RPMI7951 (cell line): ENCODE measurements around the gene MTARC2. TPM values are rescaled to one million over a fixed set of nuclear protein-coding genes. Genes with fewer than 3 reads are reported as not detected.

Experiments
- DNase-seq: peaks from one replicate; pipeline ENCODE4 v3.0.0-alpha.2; 2012; ENCODE audit warnings: low read depth
- total RNA-seq: library from RNA; depleted of rRNA; stranded (reverse); fragments of >200 nt; shearing (Covaris generic); gene quantifications from 2 replicates; pipeline ENCODE4 v1.2.3, GENCODE V29; 2014; rRNA removed

The MTARC2 gene
- total RNA-seq, 1 experiment from 2014 or later = 2.4 TPM

DNA sequence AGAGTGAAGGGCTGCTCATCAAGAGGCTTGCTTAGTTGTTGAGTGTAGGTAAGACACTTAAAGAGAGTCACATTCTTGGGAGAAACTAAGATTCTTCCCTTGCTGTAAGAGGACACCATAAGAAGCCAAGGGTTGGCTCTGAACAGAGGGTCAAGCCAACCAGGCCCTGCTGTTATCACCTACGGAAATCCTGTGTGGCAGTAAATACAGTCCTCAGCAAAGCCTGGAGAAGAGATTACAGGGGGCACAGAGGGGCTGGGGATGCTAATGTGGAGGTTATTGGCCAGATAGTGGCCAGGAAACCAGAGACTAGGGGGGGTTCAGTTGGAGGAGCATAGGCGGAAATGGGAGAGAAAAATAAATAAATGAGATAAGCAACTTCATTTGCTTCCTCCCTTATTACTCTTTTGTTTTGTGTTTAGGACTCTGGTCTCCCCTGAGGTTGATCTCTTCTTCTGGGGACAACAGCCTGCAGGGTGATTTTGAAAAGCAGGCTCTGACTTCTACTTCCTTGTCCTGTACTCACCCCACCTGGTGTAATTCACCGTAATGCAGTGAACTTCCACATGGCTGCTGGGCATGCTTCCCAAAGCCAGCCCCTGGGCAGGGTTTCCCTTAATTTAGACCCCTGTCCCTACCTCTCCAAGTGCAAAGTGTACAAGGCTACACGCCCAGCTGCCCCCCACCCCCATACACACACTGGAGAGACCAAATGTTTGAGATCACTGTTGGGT is 79.5 kb downstream of the MTARC2 start:
- no peak for DNase-seq

DNA sequence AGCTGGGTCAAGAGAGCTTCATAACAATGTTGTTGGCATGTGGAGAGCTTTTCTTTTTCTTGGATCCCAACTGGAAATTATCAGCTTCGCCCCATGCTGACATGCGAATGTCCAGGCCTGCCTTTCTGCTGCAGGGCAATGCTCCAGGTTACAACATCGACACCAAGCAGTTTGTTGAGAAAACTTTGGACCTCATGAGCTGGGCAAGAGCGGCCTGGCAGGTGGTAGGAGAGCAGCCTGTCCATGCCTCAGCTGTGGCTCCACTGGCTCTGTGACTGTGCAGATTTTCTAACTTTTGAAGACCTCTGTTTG is 80.0 kb downstream of the MTARC2 start:
- DNase-seq = no peak

DNA sequence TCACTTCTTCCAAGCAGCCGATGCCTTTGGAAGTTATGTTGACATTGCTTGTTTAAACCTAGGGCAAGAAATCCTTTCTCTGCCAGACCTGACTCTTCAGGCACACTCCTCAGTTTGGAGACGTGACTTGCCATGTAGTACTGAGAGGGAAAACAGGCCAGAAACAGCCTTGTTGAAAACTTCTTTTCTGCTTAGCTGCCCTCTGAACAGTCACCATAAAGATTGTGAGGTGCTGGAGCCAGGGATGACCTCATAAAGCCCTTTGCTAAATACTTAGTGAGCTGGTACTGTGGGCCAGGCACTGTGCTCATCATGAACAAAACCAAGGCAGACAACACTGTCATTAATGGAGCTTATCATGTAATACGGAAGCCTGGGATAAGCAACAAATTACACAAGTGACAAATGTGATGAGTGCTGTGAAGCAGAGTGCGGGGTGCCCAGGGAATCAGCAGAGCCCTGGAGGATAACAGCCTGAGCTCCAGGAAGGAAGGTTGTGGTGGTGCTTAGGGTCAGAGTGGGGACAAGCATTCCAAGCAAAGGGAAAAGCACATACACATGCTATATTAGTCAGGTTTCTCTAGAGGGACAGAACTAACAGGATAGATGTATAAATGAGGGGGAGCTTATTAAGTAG is 80.9 kb downstream of the MTARC2 start:
- DNase-seq = no peak

DNA sequence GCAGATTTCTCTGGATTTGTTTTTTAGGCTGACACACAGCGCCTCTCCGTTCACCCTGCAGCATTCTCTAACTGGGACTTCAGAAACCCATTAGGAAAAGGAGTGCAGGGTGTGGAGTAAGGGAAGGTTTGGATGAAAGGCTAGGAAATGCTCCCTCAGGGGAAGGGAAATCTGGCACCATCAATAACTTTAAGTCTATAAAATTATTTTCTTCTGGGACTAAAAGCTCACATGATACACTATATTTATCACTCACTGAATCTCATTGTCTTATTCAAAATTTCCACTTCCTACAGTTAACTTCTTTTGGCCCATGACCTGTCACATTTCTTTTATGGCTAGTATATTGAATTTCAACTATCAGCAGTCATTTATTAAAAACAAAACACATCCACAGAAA is 85.3 kb downstream of the MTARC2 start:
- no peak for DNase-seq

Other genes starting within 250 kb of the MTARC2 start
- gene MARK1, start 220.2 kb upstream of the MTARC2 start, total RNA-seq = 3.1 and 3.7 TPM in 2 replicates
- 0.72 and 0.88 TPM in 2 replicates for gene C1orf115, start 58.0 kb upstream of the MTARC2 start, total RNA-seq
- gene MTARC1, start 38.6 kb downstream of the MTARC2 start, total RNA-seq = 0.29 TPM in 1 of 2 replicates, not detected in the other
- gene HLX, start 131.1 kb downstream of the MTARC2 start, total RNA-seq = 5.2 TPM in 2 replicates